Erythroblast (primary cell): Measurements from ENCODE around the gene OTUB1.

ENCODE experiments used
- GATA1 ChIP-seq: IDR thresholded peaks from 2 replicates; pipeline ENCODE4 v1.6.1; 2011; ENCODE audit warnings: low read depth, mild to moderate bottlenecking, control low read depth, low read length, moderate library complexity
- POLR2A ChIP-seq: IDR thresholded peaks from 2 replicates; pipeline ENCODE4 v1.6.1; 2011; ENCODE audit warnings: mild to moderate bottlenecking, low read length

GRCh38 chr11:64000026-64000739, 13.9 kb downstream of the OTUB1 start:
- TF ChIP-seq POLR2A (no peak), GATA1 (no peak)
